NCI-H2107 (cell line): ENCODE data around the gene TXLNA.
"Not testable (repeated sequence)": the region's sequence is repeated elsewhere in the genome, so short reads cannot be mapped to it uniquely, and the experiment has no call there.

Experiments used
- DNase-seq: peaks from one replicate; lab custom pipeline; 2025; lab: John Stamatoyannopoulos, UW

The TXLNA gene

GRCh38 chr1:32179443-32180185, at the start of gene TXLNA:
TXLNA (plus strand) TSS chr1:32179675; CDS start chr1:32180346, 671 bp downstream.
- peak; percentile 94 for DNase-seq

GRCh38 chr1:32133950-32134280, 45.6 kb upstream of the TXLNA start:
- DNase-seq = not testable (repeated sequence)

GRCh38 chr1:32137111-32137510, 42.4 kb upstream of the TXLNA start:
- DNase-seq = no peak

- DNase-seq = no peak
Observed at GRCh38 chr1:32138965-32139364, 40.5 kb upstream of the TXLNA start.

- DNase-seq = no peak
Observed at GRCh38 chr1:32142446-32143301, 36.8 kb upstream of the TXLNA start.

GRCh38 chr1:32143302-32143695, 36.2 kb upstream of the TXLNA start:
- DNase-seq = not testable (repeated sequence)

GRCh38 chr1:32144033-32144432, 35.4 kb upstream of the TXLNA start:
- DNase-seq = no peak

GRCh38 chr1:32147799-32148198, 31.7 kb upstream of the TXLNA start:
- not testable (repeated sequence) for DNase-seq

- no peak for DNase-seq
Observed at GRCh38 chr1:32150847-32151246, 28.6 kb upstream of the TXLNA start.

GRCh38 chr1:32151319-32151787, 28.1 kb upstream of the TXLNA start:
- peak; percentile 21 for DNase-seq

- DNase-seq = no peak
Observed at GRCh38 chr1:32159189-32159588, 20.3 kb upstream of the TXLNA start.

- no peak for DNase-seq
Observed at GRCh38 chr1:32163405-32163804, 16.1 kb upstream of the TXLNA start.

GRCh38 chr1:32165633-32166032, 13.8 kb upstream of the TXLNA start:
- not testable (repeated sequence) for DNase-seq

GRCh38 chr1:32170991-32171390, 8.5 kb upstream of the TXLNA start:
- no peak for DNase-seq

GRCh38 chr1:32172621-32173245, 6.7 kb upstream of the TXLNA start:
- DNase-seq = no peak

GRCh38 chr1:32178380-32179192, 889 bp upstream of the TXLNA start:
- DNase-seq = no peak

GRCh38 chr1:32179193-32179442, 357 bp upstream of the TXLNA start:
- DNase-seq = no peak

GRCh38 chr1:32180186-32181060, 948 bp downstream of the TXLNA start:
- DNase-seq = no peak

GRCh38 chr1:32181065-32181464, 1.6 kb downstream of the TXLNA start:
- DNase-seq = no peak

GRCh38 chr1:32181563-32181962, 2.1 kb downstream of the TXLNA start:
- no peak for DNase-seq

- DNase-seq = no peak
Observed at GRCh38 chr1:32182060-32182459, 2.6 kb downstream of the TXLNA start.
